Measurements from ENCODE around the gene PSMB7.

PSMB7 gene

GRCh38 chr9:124342776-124343485, 72.3 kb downstream of the PSMB7 start:
- H3K4me3 ChIP-seq (ENCODE audit: low read length), result no peak overlapping the region

GRCh38 chr9:124342402-124342775, 72.9 kb downstream of the PSMB7 start:
- no peak for TF ChIP-seq EZH2phosphoT487 (IDR thresholded peaks at IDR 0.05; ENCODE audit: borderline replicate concordance, low read length)
- TF ChIP-seq CTCF (IDR thresholded peaks at IDR 0.05; ENCODE audit: low read depth, low read length, poor library complexity, severe bottlenecking), result no peak
- Histone ChIP-seq H3K4me2 (ENCODE audit: low read length) (no peak overlapping the region), H3K4me1 (ENCODE audit: control insufficient read depth, low read length) (no peaks in the 10 kb centered on the region), H3K9me3 (ENCODE audit: control insufficient read depth, insufficient read depth, low read length) (no peaks in the 10 kb centered on the region), H3K9me2 (replicated peaks; ENCODE audit: control insufficient read depth, low read length) (no peaks in the 10 kb centered on the region), H3K79me2 (ENCODE audit: control insufficient read depth, low read length) (no peaks in the 10 kb centered on the region), H4K20me1 (ENCODE audit: control insufficient read depth, insufficient read depth, low read depth, low read length) (no peaks in the 10 kb centered on the region), H3K4me3 (ENCODE audit: low read length) (no peak overlapping the region), H3K36me3 (ENCODE audit: control insufficient read depth, low read length) (no peaks in the 10 kb centered on the region), H3F3A (ENCODE audit: control insufficient read depth, insufficient read depth) (no peaks in the 10 kb centered on the region), H3K27ac (ENCODE audit: low read depth, low read length) (no peak overlapping the region), H3K27me3 (ENCODE audit: control insufficient read depth, low read length) (no peaks in the 10 kb centered on the region)

More at GRCh38 chr9:124342776-124343485, 72.3 kb downstream of the PSMB7 start:
- Histone ChIP-seq H3K79me2 (ENCODE audit: control insufficient read depth, low read length) (no peaks in the 10 kb centered on the region), H3K4me1 (ENCODE audit: control insufficient read depth, low read length) (no peaks in the 10 kb centered on the region), H3K9me2 (replicated peaks; ENCODE audit: control insufficient read depth, low read length) (no peaks in the 10 kb centered on the region), H3K36me3 (ENCODE audit: control insufficient read depth, low read length) (no peaks in the 10 kb centered on the region), H4K20me1 (ENCODE audit: control insufficient read depth, insufficient read depth, low read depth, low read length) (no peaks in the 10 kb centered on the region), H3K9me3 (ENCODE audit: control insufficient read depth, insufficient read depth, low read length) (no peaks in the 10 kb centered on the region), H3K27ac (ENCODE audit: low read depth, low read length) (no peak overlapping the region), H3K4me2 (ENCODE audit: low read length) (no peak overlapping the region), H3F3A (ENCODE audit: control insufficient read depth, insufficient read depth) (no peaks in the 10 kb centered on the region), H3K27me3 (ENCODE audit: control insufficient read depth, low read length) (no peaks in the 10 kb centered on the region)
- no peak for TF ChIP-seq CTCF (IDR thresholded peaks at IDR 0.05; ENCODE audit: low read depth, low read length, poor library complexity, severe bottlenecking)
- TF ChIP-seq EZH2phosphoT487 (IDR thresholded peaks at IDR 0.05; ENCODE audit: borderline replicate concordance, low read length), result no peak

- Histone ChIP-seq H3K36me3 (ENCODE audit: control insufficient read depth, low read length) (no peaks in the 10 kb centered on the region), H3K27me3 (ENCODE audit: control insufficient read depth, low read length) (no peaks in the 10 kb centered on the region), H3K79me2 (ENCODE audit: control insufficient read depth, low read length) (no peaks in the 10 kb centered on the region), H3F3A (ENCODE audit: control insufficient read depth, insufficient read depth) (no peaks in the 10 kb centered on the region), H3K4me3 (ENCODE audit: low read length) (no peak overlapping the region), H3K9me2 (replicated peaks; ENCODE audit: control insufficient read depth, low read length) (no peaks in the 10 kb centered on the region), H3K4me1 (ENCODE audit: control insufficient read depth, low read length) (no peaks in the 10 kb centered on the region), H4K20me1 (ENCODE audit: control insufficient read depth, insufficient read depth, low read depth, low read length) (no peaks in the 10 kb centered on the region), H3K27ac (ENCODE audit: low read depth, low read length) (no peak overlapping the region), H3K4me2 (ENCODE audit: low read length) (no peak overlapping the region), H3K9me3 (ENCODE audit: control insufficient read depth, insufficient read depth, low read length) (no peaks in the 10 kb centered on the region)
- no peak for TF ChIP-seq EZH2phosphoT487 (IDR thresholded peaks at IDR 0.05; ENCODE audit: borderline replicate concordance, low read length)
- no peak for TF ChIP-seq CTCF (IDR thresholded peaks at IDR 0.05; ENCODE audit: low read depth, low read length, poor library complexity, severe bottlenecking)
These were observed 73.6 kb downstream of the PSMB7 start for GRCh38 chr9:124341455-124342170.

Measured in DOHH2 (cell line).